ENCODE results near the gene KIT. TPM values are rescaled to one million over a fixed set of nuclear protein-coding genes. Genes with fewer than 3 reads are reported as not detected.

KIT gene
- total and polyA plus RNA-seq, 2 donors (not counting 1 experiment from before 2014, with no cell fraction given) = 0.01 TPM; not detected in 1

DNA sequence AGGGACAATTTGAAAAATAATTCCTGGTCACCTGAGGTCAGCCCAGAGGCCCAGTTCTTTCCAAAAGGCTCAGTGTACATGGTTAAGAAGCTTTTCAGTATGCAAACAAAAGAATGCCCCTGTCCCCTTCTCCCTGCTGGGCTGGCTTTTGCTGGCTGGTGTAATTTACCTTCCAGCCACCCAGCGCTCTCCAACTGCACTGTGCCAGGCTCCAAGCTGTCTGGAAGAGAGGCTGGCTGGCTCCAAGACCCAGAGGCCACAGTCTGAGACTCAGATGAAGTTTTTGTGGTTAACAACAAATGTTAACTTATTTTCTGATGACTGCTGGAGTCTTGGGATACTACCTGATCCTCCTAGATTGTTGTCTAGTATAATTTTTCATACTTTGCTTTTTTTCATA is 11.9 kb upstream of the KIT start:
- H3K79me2 ChIP-seq (ENCODE audit: control insufficient read depth, insufficient read depth, low read length) = no peaks in the 10 kb centered on the region
- H3K36me3 ChIP-seq (replicated peaks in 1 of 2; ENCODE audit: control extremely low read depth in 1 of 2, control insufficient read depth in 1 of 2, extremely low read depth in 1 of 2, insufficient read depth in 2 of 2, low read length in 1 of 2) = no peaks in the 10 kb centered on the region
- no peak overlapping the region for H3K27ac ChIP-seq (ENCODE audit: low read length in 2 of 2)
- H3K27me3 Mint-ChIP-seq = peaks cover 4% of the 10 kb centered on the region
- H3K9me3 ChIP-seq (ENCODE audit: control extremely low read depth in 1 of 3, control insufficient read depth in 2 of 3, insufficient read depth in 1 of 3, low read length in 2 of 3) = no peaks in the 10 kb centered on the region
- H2AFZ ChIP-seq (ENCODE audit: insufficient read depth, low read depth, low read length, poor library complexity, severe bottlenecking) = no peak overlapping the region
- no CpG with 5 or more reads among the region's 1 CpG for WGBS (ENCODE audit: insufficient coverage)
- no peaks in the 10 kb centered on the region for H3K4me1 ChIP-seq (ENCODE audit: control insufficient read depth in 2 of 2, insufficient read depth in 2 of 2, low read length in 2 of 2)
- H3K4me3 ChIP-seq (ENCODE audit: control extremely low read depth in 1 of 5, extremely low read depth in 1 of 5, insufficient read depth in 1 of 5, low read depth in 2 of 5, low read length in 4 of 5) = no peak overlapping the region
- no peaks in the 10 kb centered on the region for H3K9me3 Mint-ChIP-seq (ENCODE audit: insufficient read depth)
- H3K4me2 ChIP-seq (replicated peaks; ENCODE audit: low read depth, low read length, poor library complexity, severe bottlenecking) = no peak overlapping the region
- intact Hi-C loops (cut with micrococcal nuclease) = no loop called here
- DNase-seq = no peak
- ATAC-seq (ENCODE audit: low read depth) = no peak
- H3K4me3 Mint-ChIP-seq = no peak overlapping the region
- no peak for TF ChIP-seq EZH2 (IDR thresholded peaks at IDR 0.05; ENCODE audit: borderline replicate concordance, insufficient read depth, low read depth, low read length, poor library complexity, severe bottlenecking)
- TF ChIP-seq, protein P1, sequence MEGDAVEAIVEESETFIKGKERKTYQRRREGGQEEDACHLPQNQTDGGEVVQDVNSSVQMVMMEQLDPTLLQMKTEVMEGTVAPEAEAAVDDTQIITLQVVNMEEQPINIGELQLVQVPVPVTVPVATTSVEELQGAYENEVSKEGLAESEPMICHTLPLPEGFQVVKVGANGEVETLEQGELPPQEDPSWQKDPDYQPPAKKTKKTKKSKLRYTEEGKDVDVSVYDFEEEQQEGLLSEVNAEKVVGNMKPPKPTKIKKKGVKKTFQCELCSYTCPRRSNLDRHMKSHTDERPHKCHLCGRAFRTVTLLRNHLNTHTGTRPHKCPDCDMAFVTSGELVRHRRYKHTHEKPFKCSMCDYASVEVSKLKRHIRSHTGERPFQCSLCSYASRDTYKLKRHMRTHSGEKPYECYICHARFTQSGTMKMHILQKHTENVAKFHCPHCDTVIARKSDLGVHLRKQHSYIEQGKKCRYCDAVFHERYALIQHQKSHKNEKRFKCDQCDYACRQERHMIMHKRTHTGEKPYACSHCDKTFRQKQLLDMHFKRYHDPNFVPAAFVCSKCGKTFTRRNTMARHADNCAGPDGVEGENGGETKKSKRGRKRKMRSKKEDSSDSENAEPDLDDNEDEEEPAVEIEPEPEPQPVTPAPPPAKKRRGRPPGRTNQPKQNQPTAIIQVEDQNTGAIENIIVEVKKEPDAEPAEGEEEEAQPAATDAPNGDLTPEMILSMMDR (IDR thresholded peaks at IDR 0.05) = no peak
- H3K4me1 Mint-ChIP-seq = no peaks in the 10 kb centered on the region
- no peak overlapping the region for H3K27ac Mint-ChIP-seq
- POLR2A ChIA-PET = no interaction called here
- H3K9ac ChIP-seq (ENCODE audit: low read length) = no peak overlapping the region
- H3K27me3 ChIP-seq (replicated peaks in 1 of 4; ENCODE audit: control extremely low read depth in 1 of 4, control insufficient read depth in 3 of 4, insufficient read depth in 4 of 4, low read length in 3 of 4) = no peaks in the 10 kb centered on the region
- CTCF ChIA-PET = no interaction called here
- no peaks in the 10 kb centered on the region for H4K20me1 ChIP-seq (ENCODE audit: control insufficient read depth, insufficient read depth, low read length, poor library complexity, severe bottlenecking)

DNA sequence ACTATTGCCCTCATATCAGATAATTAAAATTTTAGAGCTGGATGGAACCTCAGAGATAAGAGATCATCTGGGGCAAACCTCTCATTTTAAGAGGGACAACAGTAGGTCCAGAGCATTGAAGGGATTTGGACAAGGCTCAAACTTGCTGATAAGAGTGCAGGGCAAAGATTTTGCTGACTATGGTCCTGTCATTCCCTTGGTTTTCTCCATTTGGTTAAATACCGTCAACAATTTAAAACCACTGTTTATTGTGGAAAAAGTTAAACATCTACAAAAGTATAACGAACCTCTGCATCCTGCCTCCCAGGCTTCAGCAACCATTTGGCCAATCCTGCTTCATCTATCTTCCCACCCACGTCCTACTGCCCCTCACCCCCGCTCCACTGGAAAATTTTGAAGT is 10.7 kb upstream of the KIT start:
- Histone ChIP-seq H3K27ac (ENCODE audit: low read length in 2 of 2) (no peak overlapping the region), H4K20me1 (ENCODE audit: control insufficient read depth, insufficient read depth, low read length, poor library complexity, severe bottlenecking) (no peaks in the 10 kb centered on the region), H3K36me3 (replicated peaks in 1 of 2; ENCODE audit: control extremely low read depth in 1 of 2, control insufficient read depth in 1 of 2, extremely low read depth in 1 of 2, insufficient read depth in 2 of 2, low read length in 1 of 2) (no peaks in the 10 kb centered on the region), H3K4me3 (ENCODE audit: control extremely low read depth in 1 of 5, extremely low read depth in 1 of 5, insufficient read depth in 1 of 5, low read depth in 2 of 5, low read length in 4 of 5) (no peak overlapping the region), H3K79me2 (ENCODE audit: control insufficient read depth, insufficient read depth, low read length) (no peaks in the 10 kb centered on the region), H3K4me1 (ENCODE audit: control insufficient read depth in 2 of 2, insufficient read depth in 2 of 2, low read length in 2 of 2) (no peaks in the 10 kb centered on the region), H3K9me3 (ENCODE audit: control extremely low read depth in 1 of 3, control insufficient read depth in 2 of 3, insufficient read depth in 1 of 3, low read length in 2 of 3) (no peaks in the 10 kb centered on the region), H3K4me2 (replicated peaks; ENCODE audit: low read depth, low read length, poor library complexity, severe bottlenecking) (no peak overlapping the region), H3K9ac (ENCODE audit: low read length) (no peak overlapping the region), H2AFZ (ENCODE audit: insufficient read depth, low read depth, low read length, poor library complexity, severe bottlenecking) (no peak overlapping the region), H3K27me3 (replicated peaks in 1 of 4; ENCODE audit: control extremely low read depth in 1 of 4, control insufficient read depth in 3 of 4, insufficient read depth in 4 of 4, low read length in 3 of 4) (no peaks in the 10 kb centered on the region)
- no peak overlapping the region for H3K4me3 Mint-ChIP-seq
- ATAC-seq (ENCODE audit: low read depth) = no peak
- 100% methylated on average over 1 of the region's 4 CpGs for WGBS (ENCODE audit: insufficient coverage)
- no peaks in the 10 kb centered on the region for H3K4me1 Mint-ChIP-seq
- TF ChIP-seq, protein P1 (IDR thresholded peaks at IDR 0.05) = no peak
- TF ChIP-seq EZH2 (IDR thresholded peaks at IDR 0.05; ENCODE audit: borderline replicate concordance, insufficient read depth, low read depth, low read length, poor library complexity, severe bottlenecking) = no peak
- POLR2A ChIA-PET = no interaction called here
- peaks cover 4% of the 10 kb centered on the region for H3K27me3 Mint-ChIP-seq
- no peak for DNase-seq
- CTCF ChIA-PET = no interaction called here
- H3K27ac Mint-ChIP-seq = no peak overlapping the region
- intact Hi-C loops (cut with micrococcal nuclease) = no loop called here
- H3K9me3 Mint-ChIP-seq (ENCODE audit: insufficient read depth) = no peaks in the 10 kb centered on the region
